GM12865 (cell line): ENCODE measurements around the gene CACNA1B.
"Not testable (repeated sequence)": the region's sequence is repeated elsewhere in the genome, so short reads cannot be mapped to it uniquely, and the experiment has no call there.

Experiments
- DNase-seq: peaks from one replicate; pipeline ENCODE4 v3.0.0; 2010; ENCODE audit warnings: low read depth
- H3K4me3 ChIP-seq: 2 replicates; pipeline ENCODE4 v1.5.1; 2011; ENCODE audit warnings: mild to moderate bottlenecking, low read depth, low read length, control low read depth
- TF ChIP-seq, protein P1 (sequence below): IDR thresholded peaks from 2 replicates; pipeline ENCODE4 v1.5.1; 2011; ENCODE audit warnings: low read length, control low read depth, low read depth, inconsistent platforms; ENCODE audit not compliant: insufficient read depth; ENCODE audit errors: missing control alignments

CACNA1B gene

DNA sequence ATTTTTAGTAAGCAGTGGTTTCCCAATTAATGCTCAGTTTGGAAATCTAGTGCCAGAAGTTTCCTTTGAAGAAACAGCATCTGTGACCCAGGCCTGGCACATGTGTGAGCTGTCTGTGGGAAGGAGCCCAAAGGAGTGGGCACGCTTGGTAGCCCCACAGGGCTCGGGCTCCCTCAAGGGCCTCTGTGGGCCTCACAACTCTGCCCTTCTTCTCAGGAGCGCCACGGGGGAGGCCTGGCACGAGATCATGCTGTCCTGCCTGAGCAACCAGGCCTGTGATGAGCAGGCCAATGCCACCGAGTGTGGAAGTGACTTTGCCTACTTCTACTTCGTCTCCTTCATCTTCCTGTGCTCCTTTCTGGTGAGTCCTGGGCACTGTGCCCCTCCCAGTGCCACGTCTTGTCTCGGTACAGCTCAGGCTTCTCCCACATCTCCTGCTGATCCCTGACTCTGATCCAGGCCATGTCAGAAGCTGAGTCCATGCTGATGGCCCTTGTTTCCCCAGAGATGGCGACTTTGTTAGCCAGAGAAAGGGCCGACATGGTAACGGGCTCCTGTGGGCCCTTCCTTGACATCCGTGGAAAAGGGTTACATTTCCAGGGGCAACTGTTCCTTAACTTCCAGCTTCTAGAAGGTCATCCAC, 200.4 kb downstream of the CACNA1B start:
- TF ChIP-seq, protein P1, sequence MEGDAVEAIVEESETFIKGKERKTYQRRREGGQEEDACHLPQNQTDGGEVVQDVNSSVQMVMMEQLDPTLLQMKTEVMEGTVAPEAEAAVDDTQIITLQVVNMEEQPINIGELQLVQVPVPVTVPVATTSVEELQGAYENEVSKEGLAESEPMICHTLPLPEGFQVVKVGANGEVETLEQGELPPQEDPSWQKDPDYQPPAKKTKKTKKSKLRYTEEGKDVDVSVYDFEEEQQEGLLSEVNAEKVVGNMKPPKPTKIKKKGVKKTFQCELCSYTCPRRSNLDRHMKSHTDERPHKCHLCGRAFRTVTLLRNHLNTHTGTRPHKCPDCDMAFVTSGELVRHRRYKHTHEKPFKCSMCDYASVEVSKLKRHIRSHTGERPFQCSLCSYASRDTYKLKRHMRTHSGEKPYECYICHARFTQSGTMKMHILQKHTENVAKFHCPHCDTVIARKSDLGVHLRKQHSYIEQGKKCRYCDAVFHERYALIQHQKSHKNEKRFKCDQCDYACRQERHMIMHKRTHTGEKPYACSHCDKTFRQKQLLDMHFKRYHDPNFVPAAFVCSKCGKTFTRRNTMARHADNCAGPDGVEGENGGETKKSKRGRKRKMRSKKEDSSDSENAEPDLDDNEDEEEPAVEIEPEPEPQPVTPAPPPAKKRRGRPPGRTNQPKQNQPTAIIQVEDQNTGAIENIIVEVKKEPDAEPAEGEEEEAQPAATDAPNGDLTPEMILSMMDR = no peak
- no peak for DNase-seq
- H3K4me3 ChIP-seq = no peak overlapping the region

DNA sequence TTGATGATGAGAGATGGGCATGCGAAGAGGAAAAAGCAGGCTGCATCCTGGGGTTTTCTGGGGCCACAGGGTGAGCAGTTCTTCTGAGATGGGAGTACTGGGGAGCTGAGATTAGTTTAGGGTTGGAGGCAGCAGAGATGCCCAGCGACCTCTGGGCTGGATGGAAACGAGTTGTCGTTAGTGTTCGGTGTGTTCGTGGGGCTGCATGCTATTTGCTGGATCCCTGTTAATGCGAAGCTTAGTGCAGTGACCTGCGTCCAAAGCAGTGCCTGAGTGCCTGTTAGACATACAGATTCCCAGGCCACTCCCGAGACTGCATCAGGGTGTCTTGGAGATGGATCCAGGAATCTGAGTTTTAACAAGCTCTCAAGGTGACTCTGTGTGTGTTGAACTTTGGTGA, 201.3 kb downstream of the CACNA1B start:
- TF ChIP-seq, protein P1 = no peak
- DNase-seq = no peak
- H3K4me3 ChIP-seq = no peak overlapping the region

DNA sequence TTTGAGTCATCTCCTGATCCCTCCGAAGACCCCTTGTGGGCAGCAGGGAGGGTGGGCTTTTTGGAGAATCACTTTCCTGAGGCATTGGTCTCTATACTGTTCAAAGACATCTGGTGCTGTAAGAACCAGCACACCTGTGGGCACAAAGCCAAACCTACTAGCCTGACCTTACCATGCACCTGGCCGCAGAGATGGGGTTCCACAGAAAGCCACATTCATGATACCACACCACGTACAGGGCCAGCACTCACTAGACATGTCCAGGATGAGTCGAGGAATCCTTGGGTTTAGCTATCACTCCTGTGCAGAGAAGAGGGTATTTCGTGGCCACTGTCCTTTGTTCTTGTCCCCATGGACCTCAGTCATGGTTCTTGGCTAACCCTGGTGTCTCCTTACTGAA, 203.4 kb downstream of the CACNA1B start:
- TF ChIP-seq, protein P1 = no peak
- DNase-seq = no peak
- H3K4me3 ChIP-seq = no peak overlapping the region

DNA sequence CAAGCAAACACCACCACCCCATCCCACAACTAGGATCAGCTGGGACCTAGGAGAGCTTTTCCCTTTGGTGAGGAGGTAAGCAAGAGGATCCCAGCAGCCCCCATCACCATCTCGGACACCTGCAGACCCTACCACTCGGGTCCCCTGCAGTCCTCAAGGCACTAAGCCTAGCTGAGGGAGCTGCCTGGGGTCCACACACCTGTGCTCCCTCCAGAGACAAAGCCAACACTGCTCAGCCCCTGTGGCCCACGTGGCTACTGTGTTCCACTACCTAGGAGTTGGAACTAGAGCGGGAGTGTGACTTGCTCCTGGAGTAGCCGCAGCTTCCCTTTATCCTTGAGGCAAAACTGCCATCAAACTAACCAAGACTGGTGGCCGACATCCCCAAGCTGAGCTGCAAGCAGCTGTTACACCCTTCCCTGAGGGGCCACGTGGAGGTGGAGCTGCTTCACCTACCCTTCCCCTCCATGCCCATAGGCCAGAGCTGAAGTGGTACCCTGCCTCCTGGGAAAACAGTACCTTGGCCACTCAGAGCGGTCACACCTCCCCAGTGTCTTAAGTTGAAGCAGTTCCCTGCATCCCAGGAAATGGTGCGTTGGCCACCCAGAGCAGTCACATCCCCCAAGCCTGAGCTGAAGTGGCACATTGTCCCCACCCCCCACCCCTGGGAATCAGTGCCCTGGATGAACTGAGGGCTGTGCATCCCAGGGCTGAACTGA, 205.5 kb downstream of the CACNA1B start:
- no peak for DNase-seq
- TF ChIP-seq, protein P1 = no peak

GRCh38 chr9:138083873-138084272, 206.3 kb downstream of the CACNA1B start:
- TF ChIP-seq, protein P1 = no peak
- no peak for DNase-seq
- H3K4me3 ChIP-seq = no peak overlapping the region

More for the DNA sequence above, 205.5 kb downstream of the CACNA1B start:
- H3K4me3 ChIP-seq = no peak overlapping the region

DNA sequence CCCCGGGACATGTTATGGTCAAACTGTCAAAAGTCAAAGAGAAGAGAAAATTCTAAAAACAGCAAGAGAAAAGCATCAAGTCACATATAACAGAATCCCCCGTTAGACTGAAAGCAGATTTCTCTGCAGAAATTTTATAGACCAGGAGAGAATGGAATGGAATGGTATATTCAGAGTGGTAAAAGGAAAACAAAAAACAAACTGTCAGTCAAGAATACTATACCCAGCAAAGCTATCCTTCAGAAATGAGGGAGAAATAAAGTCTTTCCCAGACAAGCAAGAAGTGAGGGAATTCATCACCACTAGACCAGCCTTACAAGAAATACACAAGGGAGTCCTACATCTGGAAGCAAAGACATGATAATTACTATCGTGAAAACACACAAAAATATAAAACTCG, 208.0 kb downstream of the CACNA1B start:
- no peak for DNase-seq
- TF ChIP-seq, protein P1 = no peak
- no peak overlapping the region for H3K4me3 ChIP-seq

- not testable (repeated sequence) for H3K4me3 ChIP-seq, DNase-seq
Measured at GRCh38 chr9:138092057-138092456, 214.5 kb downstream of the CACNA1B start.
